CMK (cell line): Measurements from ENCODE around the gene SPTBN1.

ENCODE experiments used
- DNase-seq: peaks from one replicate; pipeline ENCODE4 v3.0.0-alpha.2; 2010; ENCODE audit warnings: low read depth

Gene SPTBN1

GRCh38 chr2:54653572-54654204 lies 197.6 kb downstream of the SPTBN1 start:
- no peak for DNase-seq

GRCh38 chr2:54655046-54655809 lies 199.1 kb downstream of the SPTBN1 start:
- DNase-seq: no peak

GRCh38 chr2:54656863-54657262 lies 200.7 kb downstream of the SPTBN1 start:
- no peak for DNase-seq

GRCh38 chr2:54657664-54658083 lies 201.5 kb downstream of the SPTBN1 start:
- peak; percentile 35 for DNase-seq

GRCh38 chr2:54658564-54659071 lies 202.5 kb downstream of the SPTBN1 start:
- DNase-seq: no peak

GRCh38 chr2:54659527-54659926 lies 203.4 kb downstream of the SPTBN1 start:
- no peak for DNase-seq

- no peak for DNase-seq
Observed at GRCh38 chr2:54660752-54661151, 204.6 kb downstream of the SPTBN1 start.

- no peak for DNase-seq
Observed at GRCh38 chr2:54663424-54664030, 207.4 kb downstream of the SPTBN1 start.

- DNase-seq: no peak
Observed at GRCh38 chr2:54664238-54664786, 208.2 kb downstream of the SPTBN1 start.

GRCh38 chr2:54665436-54665856 lies 209.3 kb downstream of the SPTBN1 start:
- peak; percentile 24 for DNase-seq

- DNase-seq: no peak
Observed at GRCh38 chr2:54666131-54666633, 210.1 kb downstream of the SPTBN1 start.

- DNase-seq: no peak
Observed at GRCh38 chr2:54666634-54667265, 210.6 kb downstream of the SPTBN1 start.

- no peak for DNase-seq
Observed at GRCh38 chr2:54667266-54667639, 211.1 kb downstream of the SPTBN1 start.

- DNase-seq: no peak
Observed at GRCh38 chr2:54667726-54668650, 211.9 kb downstream of the SPTBN1 start.

- no peak for DNase-seq
Observed at GRCh38 chr2:54668711-54669110, 212.6 kb downstream of the SPTBN1 start.

GRCh38 chr2:54669677-54670484 lies 213.8 kb downstream of the SPTBN1 start:
- no peak for DNase-seq

- no peak for DNase-seq
Observed at GRCh38 chr2:54670485-54671009, 214.4 kb downstream of the SPTBN1 start.

- no peak for DNase-seq
Observed at GRCh38 chr2:54671010-54671409, 214.9 kb downstream of the SPTBN1 start.

- DNase-seq: no peak
Observed at GRCh38 chr2:54671875-54672589, 215.9 kb downstream of the SPTBN1 start.
